Measurements from ENCODE around the gene HLA-DQB1.
A peak's percentile ranks its signal among the peaks of the same experiment; 100 is the strongest.
"Not testable (repeated sequence)": the region's sequence is repeated elsewhere in the genome, so short reads cannot be mapped to it uniquely, and the experiment has no call there.

Gene HLA-DQB1

GRCh38 chr6:32638532-32639219 lies 27.8 kb downstream of the HLA-DQB1 start:
- in situ Hi-C loops (cut with MboI; ENCODE audit: low pct_unique_long_range_greater_than_20kb, low sequenced_read_pairs, unreplicated experiment) = no loop called here
- TF ChIP-seq CTCF (IDR thresholded peaks at IDR 0.05; ENCODE audit: extremely low read depth, insufficient read depth, missing control alignments) = no peak
- no peak for DNase-seq (ENCODE audit: low spot score)

- TF ChIP-seq CTCF (IDR thresholded peaks at IDR 0.05; ENCODE audit: extremely low read depth, insufficient read depth, missing control alignments) = no peak
- in situ Hi-C loops (cut with MboI; ENCODE audit: low pct_unique_long_range_greater_than_20kb, low sequenced_read_pairs, unreplicated experiment) = no loop called here
- no peak for DNase-seq (ENCODE audit: low spot score)
Observed at GRCh38 chr6:32637883-32638282, 28.6 kb downstream of the HLA-DQB1 start.

- no peak for TF ChIP-seq CTCF (IDR thresholded peaks at IDR 0.05; ENCODE audit: extremely low read depth, insufficient read depth, missing control alignments)
- in situ Hi-C loops (cut with MboI; ENCODE audit: low pct_unique_long_range_greater_than_20kb, low sequenced_read_pairs, unreplicated experiment) = no loop called here
Observed at GRCh38 chr6:32637219-32637880, 29.1 kb downstream of the HLA-DQB1 start, which contains the start of gene HLA-DQA1. Gene HLA-DQA1 (plus strand): TSS chr6:32637406. CDS start chr6:32637459, 53 bp downstream.

GRCh38 chr6:32635526-32636123 lies 30.8 kb downstream of the HLA-DQB1 start:
- in situ Hi-C loops (cut with MboI; ENCODE audit: low pct_unique_long_range_greater_than_20kb, low sequenced_read_pairs, unreplicated experiment) = no loop called here
- no peak for DNase-seq (ENCODE audit: low spot score)
- TF ChIP-seq CTCF (IDR thresholded peaks at IDR 0.05; ENCODE audit: extremely low read depth, insufficient read depth, missing control alignments) = no peak

More at GRCh38 chr6:32637219-32637880, 29.1 kb downstream of the HLA-DQB1 start, which contains the start of gene HLA-DQA1:
- DNase-seq (ENCODE audit: low spot score) = peak; percentile 60

- in situ Hi-C loops (cut with MboI; ENCODE audit: low pct_unique_long_range_greater_than_20kb, low sequenced_read_pairs, unreplicated experiment) = not testable (repeated sequence)
Observed at GRCh38 chr6:32629793-32630192, 36.7 kb downstream of the HLA-DQB1 start.

GRCh38 chr6:32627831-32628230 lies 38.6 kb downstream of the HLA-DQB1 start:
- in situ Hi-C loops (cut with MboI; ENCODE audit: low pct_unique_long_range_greater_than_20kb, low sequenced_read_pairs, unreplicated experiment) = no loop called here
- DNase-seq (ENCODE audit: low spot score) = no peak
- TF ChIP-seq CTCF (IDR thresholded peaks at IDR 0.05; ENCODE audit: extremely low read depth, insufficient read depth, missing control alignments) = no peak

More at GRCh38 chr6:32629793-32630192, 36.7 kb downstream of the HLA-DQB1 start:
- DNase-seq (ENCODE audit: low spot score) = not testable (repeated sequence)

GRCh38 chr6:32627249-32627648 lies 39.2 kb downstream of the HLA-DQB1 start:
- TF ChIP-seq CTCF (IDR thresholded peaks at IDR 0.05; ENCODE audit: extremely low read depth, insufficient read depth, missing control alignments) = no peak
- in situ Hi-C loops (cut with MboI; ENCODE audit: low pct_unique_long_range_greater_than_20kb, low sequenced_read_pairs, unreplicated experiment) = no loop called here
- no peak for DNase-seq (ENCODE audit: low spot score)
